Panc1 (cell line): ENCODE data around the gene IRX3. TPM values are rescaled to one million over a fixed set of nuclear protein-coding genes. Genes with fewer than 3 reads are reported as not detected.
A peak's percentile ranks its signal among the peaks of the same experiment; 100 is the strongest.

Experiments used
- ATAC-seq: fragments of 200-7000 bp; cut with Tn5 transposase; 2 replicates; pipeline ENCODE4 v1.9.1; 2020; ENCODE audit warnings: mild to moderate bottlenecking, moderate library complexity
- BruUV-seq: library from RNA; stranded (reverse); fragments of 400-500 nt; replicated peaks from 2 replicates; lab custom pipeline; 2021; lab: Mats Ljungman, UMichigan
- CTCF ChIA-PET: fragments of 300-600 bp; sonication (Branson Sonifier 250); formaldehyde crosslinking; loops from one replicate; lab custom pipeline; 2022; ENCODE audit warnings: antibody characterized with exemption; lab: Charles Lee
- POLR2A ChIA-PET: fragments of 300-600 bp; sonication (Branson Sonifier 250); formaldehyde crosslinking; loops from one replicate; lab custom pipeline; 2022; ENCODE audit warnings: antibody characterized with exemption; lab: Charles Lee
- DNase-seq: peaks from one replicate; pipeline ENCODE4 v3.0.0-alpha.2; 2010; ENCODE audit warnings: low read depth, low spot score
- H3K27ac ChIP-seq: 2 replicates; pipeline ENCODE4 v1.5.1; 2011; ENCODE audit warnings: mild to moderate bottlenecking, low read length, inconsistent platforms
- H3K27me3 ChIP-seq: fragments of 200-500 bp; sonication (Bioruptor generic); 2 replicates; pipeline ENCODE4 v1.6.0; 2014; ENCODE audit warnings: low read length, inconsistent platforms; ENCODE audit not compliant: control insufficient read depth, insufficient read depth
- H3K36me3 ChIP-seq: fragments of 200-500 bp; sonication (Bioruptor generic); 2 replicates; pipeline ENCODE4 v1.5.1; 2014; ENCODE audit warnings: inconsistent platforms, mild to moderate bottlenecking, low read length, moderate library complexity; ENCODE audit not compliant: control insufficient read depth, insufficient read depth
- H3K4me1 ChIP-seq: 2 replicates; pipeline ENCODE4 v1.5.1; 2011; ENCODE audit warnings: inconsistent platforms, mild to moderate bottlenecking, low read length, moderate library complexity; ENCODE audit not compliant: control insufficient read depth, insufficient read depth
- H3K4me3 ChIP-seq, 2 experiments: 2 replicates each; pipeline ENCODE4 v1.5.1; 2011 to 2012; ENCODE audit warnings: low read depth in 2 of 2, low read length in 2 of 2, mild to moderate bottlenecking in 2 of 2, inconsistent platforms in 1 of 2, moderate library complexity in 1 of 2
- H3K9me3 ChIP-seq: fragments of 200-500 bp; sonication (Bioruptor generic); 2 replicates; pipeline ENCODE4 v1.5.1; 2014; ENCODE audit warnings: low read depth, mild to moderate bottlenecking, inconsistent platforms, low read length, moderate library complexity; ENCODE audit not compliant: control insufficient read depth, insufficient read depth
- POLR2AphosphoS5 ChIP-seq: IDR thresholded peaks from 2 replicates; pipeline ENCODE4 v1.6.1; 2012; ENCODE audit warnings: mild to moderate bottlenecking, low read depth, low read length, moderate library complexity
- SIN3A ChIP-seq: IDR thresholded peaks from 2 replicates; pipeline ENCODE4 v1.6.1; 2012; ENCODE audit warnings: low read depth, mild to moderate bottlenecking, low read length, moderate library complexity, borderline replicate concordance; ENCODE audit not compliant: insufficient read depth
- TCF7L2 ChIP-seq: IDR thresholded peaks from 2 replicates; pipeline ENCODE4 v1.6.1; 2011; ENCODE audit warnings: mild to moderate bottlenecking, low read depth, low read length, inconsistent platforms
- in situ Hi-C: cut with HindIII; loops from 2 replicates; pipeline ENCODE4 v1.10.0; 2016; ENCODE audit warnings: low sequenced_read_pairs, low pct_unique_long_range_greater_than_20kb
- intact Hi-C: fragments of 100-400 bp; cut with micrococcal nuclease; formaldehyde crosslinking; loops from one replicate; pipeline ENCODE4 v1.10.0; 2022; ENCODE audit not compliant: unreplicated experiment
- total RNA-seq: library from RNA; stranded (reverse); gene quantifications from one replicate; pipeline ENCODE4 v1.2.1, GENCODE V29; 2021; ENCODE audit not compliant: unreplicated experiment
- TF ChIP-seq, protein P1 (sequence below), 2 experiments: IDR thresholded peaks; 2 replicates each; pipeline ENCODE4 v1.6.1; 2011 to 2012; ENCODE audit warnings: low read depth in 2 of 2, control low read depth in 1 of 2, low read length in 1 of 2, mild to moderate bottlenecking in 1 of 2, moderate library complexity in 1 of 2; ENCODE audit not compliant: insufficient read depth in 1 of 2
- TF ChIP-seq, protein P2 (sequence below): fragments of 450-650 bp; IDR thresholded peaks from 2 replicates; pipeline ENCODE4 v1.5.1; 2017; ENCODE audit warnings: mild to moderate bottlenecking

Gene IRX3
- total RNA-seq, 1 experiment from 2014 or later: 7.0 TPM

DNA sequence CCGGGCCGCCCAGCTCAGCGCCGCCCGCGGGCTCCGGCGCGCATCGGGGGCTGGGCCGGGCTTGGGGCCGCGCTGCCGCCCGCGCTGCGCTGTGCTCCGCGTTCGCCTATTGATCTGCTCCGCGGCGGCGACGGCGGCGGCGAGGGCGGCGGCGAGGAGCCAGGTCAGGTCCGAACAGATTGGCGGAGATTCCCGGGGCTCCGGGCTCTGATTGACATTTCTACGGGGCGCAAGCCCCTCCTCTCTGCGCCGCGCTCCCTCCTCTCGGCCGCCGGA lies 559 bp downstream of the IRX3 start:
- peaks cover 3% of the 10 kb centered on the region for H3K4me1 ChIP-seq
- ATAC-seq (peak; percentile 80), DNase-seq (peak; percentile 35)
- intact Hi-C loops: loop anchor here (2.0 to 10.0 kb wide), 3 partner anchors 169 to 645 kb away; partner anchors contain the start of gene IRX5
- in situ Hi-C loops: no loop called here
- no peak for TF ChIP-seq TCF7L2
- TF ChIP-seq, protein P1, sequence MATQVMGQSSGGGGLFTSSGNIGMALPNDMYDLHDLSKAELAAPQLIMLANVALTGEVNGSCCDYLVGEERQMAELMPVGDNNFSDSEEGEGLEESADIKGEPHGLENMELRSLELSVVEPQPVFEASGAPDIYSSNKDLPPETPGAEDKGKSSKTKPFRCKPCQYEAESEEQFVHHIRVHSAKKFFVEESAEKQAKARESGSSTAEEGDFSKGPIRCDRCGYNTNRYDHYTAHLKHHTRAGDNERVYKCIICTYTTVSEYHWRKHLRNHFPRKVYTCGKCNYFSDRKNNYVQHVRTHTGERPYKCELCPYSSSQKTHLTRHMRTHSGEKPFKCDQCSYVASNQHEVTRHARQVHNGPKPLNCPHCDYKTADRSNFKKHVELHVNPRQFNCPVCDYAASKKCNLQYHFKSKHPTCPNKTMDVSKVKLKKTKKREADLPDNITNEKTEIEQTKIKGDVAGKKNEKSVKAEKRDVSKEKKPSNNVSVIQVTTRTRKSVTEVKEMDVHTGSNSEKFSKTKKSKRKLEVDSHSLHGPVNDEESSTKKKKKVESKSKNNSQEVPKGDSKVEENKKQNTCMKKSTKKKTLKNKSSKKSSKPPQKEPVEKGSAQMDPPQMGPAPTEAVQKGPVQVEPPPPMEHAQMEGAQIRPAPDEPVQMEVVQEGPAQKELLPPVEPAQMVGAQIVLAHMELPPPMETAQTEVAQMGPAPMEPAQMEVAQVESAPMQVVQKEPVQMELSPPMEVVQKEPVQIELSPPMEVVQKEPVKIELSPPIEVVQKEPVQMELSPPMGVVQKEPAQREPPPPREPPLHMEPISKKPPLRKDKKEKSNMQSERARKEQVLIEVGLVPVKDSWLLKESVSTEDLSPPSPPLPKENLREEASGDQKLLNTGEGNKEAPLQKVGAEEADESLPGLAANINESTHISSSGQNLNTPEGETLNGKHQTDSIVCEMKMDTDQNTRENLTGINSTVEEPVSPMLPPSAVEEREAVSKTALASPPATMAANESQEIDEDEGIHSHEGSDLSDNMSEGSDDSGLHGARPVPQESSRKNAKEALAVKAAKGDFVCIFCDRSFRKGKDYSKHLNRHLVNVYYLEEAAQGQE (IDR thresholded peaks at IDR 0.05; ENCODE audit: insufficient read depth in 1 of 2, low read depth in 2 of 2, low read length in 1 of 2): no peak
- no peak for TF ChIP-seq SIN3A
- TF ChIP-seq POLR2AphosphoS5: no peak
- TF ChIP-seq, protein P2, sequence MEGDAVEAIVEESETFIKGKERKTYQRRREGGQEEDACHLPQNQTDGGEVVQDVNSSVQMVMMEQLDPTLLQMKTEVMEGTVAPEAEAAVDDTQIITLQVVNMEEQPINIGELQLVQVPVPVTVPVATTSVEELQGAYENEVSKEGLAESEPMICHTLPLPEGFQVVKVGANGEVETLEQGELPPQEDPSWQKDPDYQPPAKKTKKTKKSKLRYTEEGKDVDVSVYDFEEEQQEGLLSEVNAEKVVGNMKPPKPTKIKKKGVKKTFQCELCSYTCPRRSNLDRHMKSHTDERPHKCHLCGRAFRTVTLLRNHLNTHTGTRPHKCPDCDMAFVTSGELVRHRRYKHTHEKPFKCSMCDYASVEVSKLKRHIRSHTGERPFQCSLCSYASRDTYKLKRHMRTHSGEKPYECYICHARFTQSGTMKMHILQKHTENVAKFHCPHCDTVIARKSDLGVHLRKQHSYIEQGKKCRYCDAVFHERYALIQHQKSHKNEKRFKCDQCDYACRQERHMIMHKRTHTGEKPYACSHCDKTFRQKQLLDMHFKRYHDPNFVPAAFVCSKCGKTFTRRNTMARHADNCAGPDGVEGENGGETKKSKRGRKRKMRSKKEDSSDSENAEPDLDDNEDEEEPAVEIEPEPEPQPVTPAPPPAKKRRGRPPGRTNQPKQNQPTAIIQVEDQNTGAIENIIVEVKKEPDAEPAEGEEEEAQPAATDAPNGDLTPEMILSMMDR: no peak
- no peaks in the 10 kb centered on the region for H3K9me3 ChIP-seq
- peak overlapping the region; percentile 64 to 77 for H3K4me3 ChIP-seq
- H3K27ac ChIP-seq: no peak overlapping the region; the same call in 1 of the 2 replicates
- CTCF ChIA-PET: no interaction called here
- H3K36me3 ChIP-seq: no peaks in the 10 kb centered on the region
- no TSS peak for BruUV-seq
- H3K27me3 ChIP-seq: no peaks in the 10 kb centered on the region
- POLR2A ChIA-PET: no interaction called here

DNA sequence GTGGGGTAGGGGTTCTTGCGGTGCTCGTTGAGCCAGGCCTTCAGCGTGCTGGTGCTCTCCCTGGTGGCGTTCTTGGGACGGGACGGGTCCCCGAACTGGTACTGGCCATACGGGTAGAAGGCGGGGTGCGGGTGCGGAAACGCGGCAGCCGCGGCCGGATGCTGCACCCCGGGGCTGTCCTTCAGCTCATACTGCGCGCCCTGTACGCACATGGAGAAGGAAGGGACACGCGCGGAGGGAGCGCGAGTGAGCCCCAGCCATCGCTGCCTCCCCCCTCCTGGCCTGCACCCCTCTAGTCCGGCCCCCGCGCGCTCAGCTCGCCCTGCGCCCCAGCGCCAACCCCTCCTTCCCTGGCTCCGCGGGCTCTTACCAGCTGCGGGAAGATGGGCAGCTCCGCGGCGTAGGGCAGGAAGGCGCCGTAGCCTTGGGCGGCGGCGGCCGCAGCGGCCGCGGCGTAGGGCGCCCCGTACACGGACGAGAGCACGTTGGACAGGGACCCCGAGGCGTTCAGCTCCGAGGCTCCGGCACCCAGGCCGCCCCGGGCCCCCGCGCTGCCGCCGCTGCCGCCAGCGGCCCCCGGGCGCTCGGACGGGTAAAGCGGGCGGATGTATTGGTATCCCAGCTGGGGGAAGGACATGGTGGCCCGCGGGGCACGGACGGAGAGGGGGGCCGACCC lies 1.0 kb downstream of the IRX3 start:
- H3K36me3 ChIP-seq: no peaks in the 10 kb centered on the region
- peak; percentile 32 for ATAC-seq
- POLR2A ChIA-PET: no interaction called here
- DNase-seq: no peak
- intact Hi-C loops: loop anchor here (2.0 to 10.0 kb wide), 3 partner anchors 169 to 645 kb away; partner anchors contain the start of gene IRX5
- H3K27me3 ChIP-seq: no peaks in the 10 kb centered on the region
- no TSS peak for BruUV-seq
- H3K27ac ChIP-seq: no peak overlapping the region
- in situ Hi-C loops: no loop called here
- H3K9me3 ChIP-seq: no peaks in the 10 kb centered on the region
- CTCF ChIA-PET: no interaction called here
- peak overlapping the region; percentile 64 to 77 for H3K4me3 ChIP-seq
- H3K4me1 ChIP-seq: peaks cover 3% of the 10 kb centered on the region
- TF ChIP-seq POLR2AphosphoS5 (no peak), SIN3A (no peak), TCF7L2 (no peak)
- TF ChIP-seq, protein P1 (IDR thresholded peaks at IDR 0.05; ENCODE audit: insufficient read depth in 1 of 2, low read depth in 2 of 2, low read length in 1 of 2): no peak
- TF ChIP-seq, protein P2: no peak
